ENCODE data around the gene UTF1.

The UTF1 gene, protein sequence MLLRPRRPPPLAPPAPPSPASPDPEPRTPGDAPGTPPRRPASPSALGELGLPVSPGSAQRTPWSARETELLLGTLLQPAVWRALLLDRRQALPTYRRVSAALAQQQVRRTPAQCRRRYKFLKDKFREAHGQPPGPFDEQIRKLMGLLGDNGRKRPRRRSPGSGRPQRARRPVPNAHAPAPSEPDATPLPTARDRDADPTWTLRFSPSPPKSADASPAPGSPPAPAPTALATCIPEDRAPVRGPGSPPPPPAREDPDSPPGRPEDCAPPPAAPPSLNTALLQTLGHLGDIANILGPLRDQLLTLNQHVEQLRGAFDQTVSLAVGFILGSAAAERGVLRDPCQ

DNA sequence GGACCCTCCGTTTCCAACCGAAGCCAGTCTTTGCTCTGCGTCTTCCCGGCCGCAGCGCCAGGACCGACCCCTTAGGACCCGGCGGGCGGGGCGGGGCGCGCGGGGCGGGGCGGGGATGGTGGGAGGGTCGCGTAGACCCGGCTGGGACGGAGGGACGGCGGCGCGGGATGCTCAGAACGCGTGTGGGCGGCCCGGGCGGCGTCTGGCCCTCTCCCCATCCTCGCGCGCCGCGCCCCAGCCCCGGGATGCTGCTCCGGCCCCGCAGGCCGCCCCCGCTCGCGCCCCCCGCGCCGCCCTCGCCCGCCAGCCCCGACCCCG is at the start of gene UTF1:
Gene UTF1 (plus strand): TSS at position 174 of the 318 bp plus-strand sequence. CDS start 72 bp downstream, at position 246.
- no peak for DNase-seq (ENCODE audit: low read depth in 2 of 2)

DNA sequence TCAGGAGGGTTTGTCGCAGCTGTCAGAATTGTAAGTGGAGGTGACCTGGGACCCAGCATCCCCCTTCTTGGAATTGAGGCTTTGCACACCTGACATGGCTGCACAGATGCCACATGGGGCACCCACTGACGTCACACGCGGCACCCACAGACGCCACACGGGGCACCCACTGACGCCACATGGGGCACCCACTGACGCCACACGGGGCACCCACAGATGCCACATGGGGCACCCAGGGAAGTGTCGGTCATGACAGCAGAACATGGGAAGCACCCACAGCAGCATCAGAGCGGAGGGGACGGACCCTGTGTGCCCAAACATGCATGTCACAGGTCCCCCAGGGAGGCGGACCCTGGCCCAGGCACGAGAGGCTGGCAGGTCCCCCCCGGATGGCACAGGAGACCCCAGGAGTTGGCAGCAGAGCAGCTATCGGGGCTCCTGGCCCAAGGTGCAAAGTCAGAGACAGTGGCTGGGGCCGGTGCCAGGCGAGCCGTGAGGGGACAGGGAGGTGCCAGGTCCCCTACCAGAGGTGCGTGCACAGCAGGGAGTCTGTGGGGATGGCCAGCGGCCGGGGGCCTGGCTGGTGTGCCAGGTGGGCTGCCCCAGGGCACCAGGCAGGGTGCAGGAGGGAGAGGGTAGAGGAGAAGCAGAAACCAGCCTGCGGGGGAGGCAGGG is 48.9 kb upstream of the UTF1 start:
- DNase-seq (ENCODE audit: low read depth in 2 of 2) = no peak

DNA sequence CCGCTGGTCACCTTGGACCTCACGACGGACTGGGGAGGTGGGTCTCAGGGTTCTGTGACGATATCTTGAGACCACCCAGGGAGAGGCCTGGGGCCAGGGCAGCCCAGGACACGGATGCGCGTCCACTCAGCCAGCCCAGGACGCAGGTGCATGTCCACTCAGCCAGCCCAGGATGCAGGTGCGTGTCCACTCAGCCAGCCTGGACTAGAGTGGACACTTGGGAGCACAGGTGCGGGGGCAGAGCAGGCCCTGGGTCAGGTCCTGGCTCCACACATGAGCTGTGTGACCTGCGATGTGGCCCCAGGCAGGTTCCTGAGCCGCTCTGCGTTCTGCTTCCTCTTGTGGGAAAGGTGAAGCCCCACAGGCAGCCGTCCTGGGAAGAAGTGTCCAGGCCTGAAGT is 47.8 kb upstream of the UTF1 start:
- DNase-seq (ENCODE audit: low read depth in 2 of 2) = no peak

DNA sequence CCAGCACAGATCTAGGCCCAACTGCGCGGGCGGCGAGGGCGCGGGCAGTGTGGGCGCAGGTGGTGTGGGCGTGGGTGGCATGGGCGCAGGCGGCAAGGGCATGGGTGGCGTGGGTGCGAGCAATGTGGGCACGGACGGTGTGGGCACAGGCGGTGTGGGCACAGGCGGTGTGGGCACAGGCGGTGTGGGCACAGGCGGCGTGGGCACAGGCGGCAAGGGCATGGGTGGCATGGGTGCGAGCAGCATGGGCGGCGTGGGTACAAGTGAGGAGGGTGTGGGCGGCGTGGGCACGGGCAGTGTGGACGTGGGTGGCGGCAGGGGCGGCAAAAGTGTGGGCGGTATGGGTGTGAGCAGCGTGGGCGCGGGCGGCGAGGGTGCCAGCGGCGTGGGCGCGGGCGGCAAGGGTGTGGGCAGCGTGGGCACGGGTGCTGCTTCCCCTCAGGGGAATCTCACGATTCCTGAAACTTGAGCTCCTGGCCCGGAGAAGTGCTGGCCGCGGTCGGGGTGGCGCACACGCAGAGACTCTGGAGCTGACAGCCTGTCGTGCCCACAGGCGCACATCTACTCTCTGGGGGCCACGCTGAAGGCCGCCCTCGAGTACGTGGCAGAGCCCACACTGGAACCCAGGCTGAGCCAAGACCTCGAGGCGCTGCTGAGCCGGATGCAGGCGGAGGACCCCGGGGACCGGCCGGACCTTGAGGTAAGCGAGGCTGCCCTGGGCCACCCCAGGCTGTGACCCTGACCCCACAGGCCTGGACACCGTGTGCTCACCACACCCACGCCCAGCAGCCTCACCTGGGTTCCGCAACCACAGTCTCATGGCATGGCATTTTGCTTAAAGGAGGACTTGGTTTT is 47.0 kb upstream of the UTF1 start:
- no peak for DNase-seq (ENCODE audit: low read depth in 2 of 2)

DNA sequence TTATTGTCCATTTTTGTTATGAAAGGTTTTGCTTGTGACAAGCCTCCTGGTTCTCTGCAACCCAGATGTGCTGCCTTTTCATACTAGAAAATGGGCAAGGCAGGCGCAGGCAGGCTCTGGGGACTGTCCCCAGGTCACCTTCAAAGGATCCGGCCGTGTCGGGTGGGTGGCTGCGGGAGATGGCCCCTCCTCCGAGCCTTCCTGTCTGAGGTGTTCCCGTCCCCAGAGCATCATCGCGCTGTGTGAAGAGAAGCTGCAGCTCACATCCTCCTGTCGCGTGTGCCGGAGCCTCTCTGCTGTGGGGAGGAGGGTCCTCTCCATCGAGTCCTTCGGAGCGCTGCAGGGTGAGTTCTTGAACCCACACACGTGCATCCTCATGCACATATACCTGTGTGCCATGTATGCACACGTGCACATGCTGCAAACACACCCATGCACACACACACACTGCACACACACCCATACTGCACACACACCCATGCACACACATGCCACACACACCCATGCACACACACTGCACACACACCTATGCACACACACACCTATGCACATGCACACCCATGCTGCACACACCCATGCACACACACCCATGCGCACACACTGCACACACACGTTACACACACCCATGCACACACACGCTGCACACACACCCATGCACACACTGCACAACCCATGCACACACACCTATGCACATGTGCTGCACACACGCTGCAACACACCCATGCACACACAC is 46.2 kb upstream of the UTF1 start:
- no peak for DNase-seq (ENCODE audit: low read depth in 2 of 2)

DNA sequence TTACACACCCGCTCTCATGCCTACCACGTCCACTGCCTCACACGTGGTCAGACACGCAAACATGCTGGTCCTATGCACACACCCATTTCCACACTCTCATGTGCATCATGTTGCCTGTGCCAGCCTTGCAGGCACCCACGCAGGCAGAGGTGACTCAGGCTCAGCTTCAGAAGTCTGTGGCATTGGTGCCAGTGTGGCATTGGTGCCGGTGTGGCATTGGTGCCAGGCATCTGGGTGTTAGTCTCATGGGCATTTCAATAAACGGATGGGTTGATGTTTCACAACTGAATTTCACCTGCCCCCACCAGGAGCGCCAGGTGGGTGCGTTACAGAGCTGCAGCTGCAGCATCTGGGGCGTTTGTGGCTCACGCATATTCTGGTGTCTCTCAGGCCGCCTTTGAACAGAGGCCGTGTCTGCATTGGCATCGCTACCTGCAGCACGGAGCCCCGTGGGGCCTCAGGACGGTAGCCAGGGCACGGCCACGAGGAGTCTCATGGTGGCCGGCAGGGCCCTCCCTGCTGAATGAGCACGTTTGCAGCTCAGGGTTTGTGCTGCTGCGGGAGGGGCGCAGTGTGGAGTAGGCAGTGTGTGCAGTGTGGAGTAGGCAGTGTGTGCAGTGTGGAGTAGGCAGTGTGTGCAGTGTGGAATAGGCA is 45.3 kb upstream of the UTF1 start:
- no peak for DNase-seq (ENCODE audit: low read depth in 2 of 2)

DNA sequence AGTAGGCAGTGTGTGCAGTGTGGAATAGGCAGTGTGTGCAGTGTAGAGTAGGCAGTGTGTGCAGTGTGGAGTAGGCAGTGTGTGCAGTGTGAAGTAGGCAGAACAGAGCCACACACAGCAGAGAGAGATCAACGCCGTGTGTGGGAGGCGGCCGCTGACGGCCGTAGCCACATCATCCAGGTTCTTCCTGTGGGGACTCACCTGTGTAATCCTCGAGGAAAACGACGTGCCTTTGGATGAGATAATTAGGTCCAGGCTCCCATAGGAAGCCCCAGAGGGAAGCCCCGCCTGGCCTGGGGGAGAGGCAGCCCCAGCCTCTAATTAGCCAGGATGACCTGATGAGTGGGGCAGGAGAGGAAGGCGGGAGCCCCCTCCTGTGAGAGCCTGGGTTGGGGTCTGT is 44.6 kb upstream of the UTF1 start:
- DNase-seq (ENCODE audit: low read depth in 2 of 2) = no peak

DNA sequence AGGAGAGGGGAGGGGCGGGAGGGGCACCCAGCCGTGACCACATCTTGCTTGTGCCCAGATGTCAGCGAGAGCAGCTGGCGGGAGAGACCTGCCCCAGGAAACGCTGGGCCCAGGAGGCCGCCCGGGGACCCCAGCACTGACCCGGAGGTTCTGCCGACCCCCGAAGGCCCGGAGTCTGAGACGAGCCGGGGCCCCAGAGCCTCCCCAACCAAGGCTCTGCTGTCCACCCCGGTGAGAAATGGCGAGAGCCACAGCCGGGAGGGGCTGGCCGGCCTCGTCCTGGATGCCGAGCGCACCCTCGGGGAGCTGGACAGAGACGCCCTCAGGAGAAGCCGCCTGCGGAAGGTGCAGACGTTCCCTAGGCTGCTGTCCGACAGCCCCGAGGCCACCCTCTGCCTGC is 44.1 kb upstream of the UTF1 start:
- no peak for DNase-seq (ENCODE audit: low read depth in 2 of 2)

DNA sequence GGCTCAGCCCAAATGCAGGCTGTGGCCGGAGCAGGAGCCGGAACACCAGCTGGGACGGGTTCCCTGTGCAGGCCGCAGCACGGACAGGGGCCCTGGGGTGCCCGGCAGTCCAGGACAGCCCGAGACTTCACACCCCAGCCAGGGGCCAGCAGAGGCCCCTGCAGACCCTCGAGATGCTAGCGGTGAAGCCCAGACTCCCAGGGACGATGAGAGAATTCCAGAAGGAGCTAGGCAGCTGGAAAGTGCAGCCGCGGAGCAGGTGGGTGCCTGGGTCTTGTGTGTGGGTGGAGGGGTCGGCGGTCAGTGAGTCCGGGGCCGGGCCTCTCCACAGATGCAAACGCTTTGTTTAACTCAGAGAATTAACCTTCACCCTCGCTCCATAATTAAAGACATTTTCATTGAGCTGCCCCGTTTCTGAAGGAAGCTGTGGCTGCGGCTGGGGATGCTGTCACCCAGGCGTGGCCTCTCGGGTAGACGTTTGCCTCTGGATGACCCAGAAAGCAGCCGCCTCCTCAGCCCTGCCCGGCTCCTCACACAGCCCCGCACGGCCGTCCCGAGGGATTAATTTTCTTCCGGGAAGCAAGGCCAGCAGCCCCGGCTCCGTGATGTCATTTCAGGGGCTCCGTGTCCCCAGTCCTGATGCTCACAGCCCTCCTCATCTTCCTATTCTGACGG is 43.5 kb upstream of the UTF1 start:
- DNase-seq (ENCODE audit: low read depth in 2 of 2) = no peak

DNA sequence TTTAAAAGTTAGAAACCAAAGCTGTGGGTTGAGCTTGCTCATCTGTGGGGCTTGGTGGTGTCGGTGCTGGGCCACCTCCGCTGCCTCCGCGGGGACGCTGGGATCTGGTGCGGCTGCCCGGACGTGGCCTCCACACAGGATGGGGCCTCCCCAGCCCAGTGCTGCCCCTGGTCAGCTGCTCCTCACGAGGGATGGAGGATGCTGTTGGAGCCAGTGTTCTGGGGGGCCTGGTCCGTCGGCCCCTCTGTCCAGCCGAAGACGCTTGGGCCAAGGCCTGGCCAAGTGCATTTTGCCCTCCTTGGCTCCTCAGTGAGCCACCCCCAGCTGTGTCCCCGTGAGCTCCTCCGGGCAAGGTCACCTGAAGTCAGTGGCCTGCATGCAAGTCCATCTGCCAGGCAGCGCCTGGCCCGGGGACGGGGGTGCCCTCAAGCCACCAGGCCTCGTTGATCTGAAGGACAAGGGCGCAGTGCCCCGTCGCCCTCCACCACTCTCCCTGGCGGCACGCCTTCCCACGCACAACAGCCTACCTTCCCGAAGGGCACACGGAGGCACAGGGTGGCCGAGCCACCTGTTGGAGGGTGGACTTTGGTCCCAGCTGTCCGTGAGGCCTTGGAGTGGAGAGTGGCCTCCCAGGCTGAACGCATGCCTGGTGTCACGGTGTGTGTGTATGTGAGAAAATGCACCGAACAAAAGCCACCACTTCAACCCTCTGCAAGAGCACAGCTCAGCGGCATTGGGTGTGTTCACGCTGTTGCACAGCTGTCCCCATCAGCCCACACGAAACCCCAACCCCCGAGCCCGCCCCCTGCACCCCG is 42.7 kb upstream of the UTF1 start:
- no peak for DNase-seq (ENCODE audit: low read depth in 2 of 2)

DNA sequence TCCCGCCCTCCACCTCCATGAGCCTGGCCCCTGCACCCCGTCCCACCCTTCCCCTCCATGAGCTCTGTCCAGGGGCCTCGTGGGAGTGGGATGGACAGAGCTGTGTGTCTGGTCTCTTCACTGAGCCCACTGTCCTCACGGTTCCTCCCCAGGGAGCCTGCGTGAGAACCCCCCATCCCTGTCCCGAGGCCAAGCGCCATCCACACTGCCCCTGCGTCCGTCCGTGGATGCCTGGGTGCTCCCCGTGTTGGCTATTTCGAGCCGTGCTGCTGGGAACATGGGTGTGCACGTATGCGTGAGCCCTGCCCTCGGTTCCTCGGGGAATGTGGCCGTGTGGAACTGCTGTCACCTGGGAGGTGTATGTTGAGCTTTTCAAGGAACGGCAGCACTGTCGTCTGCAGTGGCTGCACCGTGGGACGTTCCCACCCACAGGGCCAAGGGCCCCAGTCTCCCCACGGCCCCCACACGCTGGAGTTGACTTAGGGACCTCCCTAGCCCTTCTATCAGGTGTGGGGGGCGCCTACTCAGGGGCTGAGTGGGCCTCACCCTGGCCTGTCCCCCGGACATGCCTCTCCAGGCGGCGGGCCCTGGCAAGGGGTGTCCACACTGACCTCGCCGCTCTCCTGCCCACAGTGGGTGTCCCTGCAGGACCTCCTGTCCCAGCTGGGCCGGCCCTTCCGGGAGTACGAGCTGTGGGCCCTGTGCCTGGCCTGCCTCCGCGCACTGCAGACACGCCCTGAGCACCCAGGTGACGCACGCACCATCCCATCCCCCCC is 41.9 kb upstream of the UTF1 start:
- DNase-seq (ENCODE audit: low read depth in 2 of 2) = no peak

DNA sequence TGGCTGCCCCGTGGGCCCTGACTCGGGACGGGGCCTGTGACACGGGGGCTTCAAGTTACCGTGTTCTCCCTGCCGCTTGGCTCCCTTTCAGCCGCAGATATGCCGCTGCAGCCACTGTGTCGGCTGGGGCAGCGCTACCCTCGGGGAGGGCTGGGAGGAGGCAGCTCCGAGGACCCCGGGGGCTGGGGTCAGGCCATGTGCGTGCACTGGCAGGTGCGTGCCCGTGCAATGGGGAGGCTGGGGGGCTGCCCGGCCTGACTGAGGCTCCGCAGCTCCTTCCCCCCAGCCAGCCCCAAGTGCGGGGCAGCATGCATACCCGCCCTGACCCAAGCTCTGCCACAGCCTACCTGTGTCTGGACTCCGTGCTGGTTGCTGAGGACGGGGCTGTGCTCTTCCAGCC is 40.8 kb upstream of the UTF1 start:
- no peak for DNase-seq (ENCODE audit: low read depth in 2 of 2)

DNA sequence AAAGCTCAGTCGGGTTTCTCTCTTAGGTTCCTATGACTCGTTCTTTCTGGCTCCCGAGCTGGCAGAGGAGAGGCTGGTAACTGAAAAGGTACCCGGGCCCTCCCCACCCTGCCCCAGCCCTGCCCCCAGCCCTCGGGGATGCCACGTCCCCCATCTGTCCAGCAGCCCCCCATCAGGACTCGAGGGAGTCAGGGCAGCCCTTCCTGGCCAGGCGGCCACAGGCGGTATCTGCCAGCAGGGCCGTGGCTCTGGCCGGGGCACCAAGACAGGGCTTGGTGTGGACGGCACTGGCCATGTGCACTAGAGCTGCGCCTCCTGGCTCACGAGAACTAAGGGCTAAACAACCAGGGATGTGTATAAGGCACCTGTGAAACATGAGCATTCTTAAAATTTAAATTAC is 40.3 kb upstream of the UTF1 start:
- no peak for DNase-seq (ENCODE audit: low read depth in 2 of 2)

DNA sequence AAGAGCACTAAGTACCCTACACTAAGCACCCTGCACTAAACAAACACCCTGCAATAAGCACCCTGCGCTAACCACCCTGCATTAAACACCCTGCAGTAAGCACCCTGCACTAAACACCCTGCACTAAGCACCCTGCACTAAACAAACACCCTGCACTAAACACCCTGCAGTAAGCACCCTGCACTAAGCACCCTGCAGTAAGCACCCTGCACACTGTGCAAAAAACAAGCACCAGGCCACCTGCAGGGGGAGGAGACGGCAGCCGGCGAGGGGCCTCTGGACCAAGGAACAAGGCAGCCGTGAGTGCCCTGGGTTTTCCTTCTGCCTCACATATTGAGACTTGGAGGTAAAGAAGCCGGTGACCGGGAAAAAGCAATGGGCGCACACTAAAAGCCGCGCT is 39.8 kb upstream of the UTF1 start:
- DNase-seq (ENCODE audit: low read depth in 2 of 2) = no peak

DNA sequence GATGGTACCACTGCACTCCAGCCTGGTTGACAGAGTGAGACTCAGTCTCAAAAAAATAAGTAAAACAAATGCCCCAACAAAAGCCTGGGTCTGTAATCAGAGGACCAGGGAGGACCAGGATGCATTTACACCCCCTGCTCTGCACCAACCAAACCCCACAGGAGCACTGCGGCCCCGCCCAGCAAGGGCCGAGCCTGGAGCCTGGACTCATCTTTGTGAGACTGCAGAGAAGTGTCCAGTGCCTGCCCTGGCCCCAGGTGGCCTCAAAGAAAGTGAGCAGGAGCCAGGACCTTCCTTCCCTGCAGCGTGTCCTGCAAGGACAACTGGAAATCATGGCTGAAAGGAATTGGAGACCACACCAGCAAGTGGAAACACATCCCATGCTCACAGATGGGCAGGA is 38.4 kb upstream of the UTF1 start:
- no peak for DNase-seq (ENCODE audit: low read depth in 2 of 2)

DNA sequence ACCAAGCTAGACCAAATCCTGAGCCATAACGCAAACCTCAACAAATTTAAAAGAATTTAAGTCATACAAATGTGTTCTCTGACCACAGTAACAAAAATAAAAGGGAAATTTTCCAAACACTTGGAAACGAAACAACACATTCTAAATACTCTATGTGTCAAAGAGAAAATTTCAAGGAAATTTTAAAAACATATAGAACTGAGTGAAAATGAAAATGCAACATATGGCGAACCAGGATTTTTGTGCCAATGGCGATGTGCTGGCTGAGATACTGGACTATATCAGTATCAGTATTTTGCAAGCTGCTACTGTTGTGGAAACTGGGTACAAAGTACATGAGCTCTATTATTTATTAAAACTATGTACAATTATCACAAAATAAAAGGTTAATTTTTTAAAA is 35.9 kb upstream of the UTF1 start:
- DNase-seq (ENCODE audit: low read depth in 2 of 2) = no peak

DNA sequence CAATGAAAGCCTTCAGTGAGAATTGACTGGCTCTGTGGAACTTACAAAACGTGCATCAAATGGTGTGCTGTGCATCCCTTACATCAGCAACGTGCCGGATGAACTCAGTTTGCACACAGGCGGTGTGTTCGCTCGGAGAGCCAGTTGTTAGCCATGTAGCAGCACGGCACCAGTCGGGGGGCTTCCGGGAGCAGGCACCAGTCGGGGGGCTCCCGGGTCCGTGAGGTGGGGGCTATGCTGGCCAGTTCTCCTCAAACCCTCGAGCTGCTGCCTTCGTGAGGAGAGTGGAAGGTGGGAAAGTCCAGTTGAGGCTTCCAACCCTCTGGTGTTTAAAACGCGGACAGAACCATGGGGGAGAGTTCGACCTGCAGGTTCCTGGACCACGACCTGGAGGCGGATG is 34.9 kb upstream of the UTF1 start:
- no peak for DNase-seq (ENCODE audit: low read depth in 2 of 2)

DNA sequence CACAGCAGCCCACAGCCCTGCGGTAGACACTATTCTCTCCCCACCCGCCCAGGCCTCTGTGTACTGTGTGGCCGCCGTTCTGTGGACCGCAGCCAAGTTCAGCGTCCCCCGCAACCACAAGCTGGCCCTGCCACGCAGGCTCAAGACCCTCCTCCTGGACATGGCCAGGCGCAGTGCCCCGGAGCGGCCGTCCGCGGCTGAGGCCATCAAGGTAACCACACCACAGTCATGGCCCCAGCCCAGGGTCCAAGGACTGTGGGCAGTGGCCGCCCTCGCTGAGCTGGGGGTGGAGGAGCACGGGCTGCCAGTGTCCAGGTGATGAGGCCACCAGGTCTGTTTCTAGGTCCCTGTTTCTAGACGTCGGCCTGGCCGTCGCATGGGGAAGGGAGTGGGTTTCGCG is 34.4 kb upstream of the UTF1 start:
- no peak for DNase-seq (ENCODE audit: low read depth in 2 of 2)

DNA sequence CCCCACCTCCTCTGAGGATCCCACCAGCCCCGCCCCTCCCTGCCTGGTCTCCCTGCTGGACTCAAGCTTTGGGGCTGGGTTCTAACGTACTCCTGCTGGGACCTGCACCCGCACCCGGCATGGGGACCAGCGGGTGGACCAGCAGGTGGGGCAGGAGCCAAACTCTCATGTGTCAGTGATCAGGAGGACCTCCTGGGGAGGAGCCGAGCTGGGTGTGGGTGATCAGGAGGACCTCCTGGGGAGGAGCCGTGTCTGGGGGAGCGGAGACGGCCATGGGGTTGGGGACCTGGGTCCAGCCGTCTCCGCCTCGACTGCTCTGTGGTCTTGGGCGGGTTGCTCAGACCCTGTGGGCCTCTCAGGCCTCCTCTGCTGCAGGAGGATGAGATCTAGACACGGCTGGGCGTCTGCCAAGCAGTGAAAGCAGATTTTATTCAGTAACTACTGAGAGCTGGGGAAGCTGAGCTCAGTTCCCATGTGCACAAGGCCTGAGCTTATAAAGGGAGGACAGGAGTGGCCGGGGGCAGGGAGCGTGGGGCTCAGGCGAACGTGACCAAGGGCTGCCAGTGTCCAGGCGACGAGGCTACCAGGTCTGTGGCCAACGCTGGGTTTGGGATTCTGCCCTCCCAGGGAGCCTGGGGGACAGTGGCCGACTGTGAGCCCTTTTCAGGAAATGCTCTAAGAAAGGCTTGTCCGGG is 33.6 kb upstream of the UTF1 start:
- DNase-seq (ENCODE audit: low read depth in 2 of 2) = no peak

Data from stimulated activated CD8-positive, alpha-beta memory T cell treated with anti-CD3 and anti-CD28 coated beads, Interleukin-2, amount 100 ng/mL, for 1 hour (primary cell).